ENCODE data around the gene TEPSIN. TPM values are rescaled to one million over a fixed set of nuclear protein-coding genes. Genes with fewer than 3 reads are reported as not detected.

TEPSIN gene
- polyA plus RNA-seq, 1 experiment, result 19.4 TPM

DNA sequence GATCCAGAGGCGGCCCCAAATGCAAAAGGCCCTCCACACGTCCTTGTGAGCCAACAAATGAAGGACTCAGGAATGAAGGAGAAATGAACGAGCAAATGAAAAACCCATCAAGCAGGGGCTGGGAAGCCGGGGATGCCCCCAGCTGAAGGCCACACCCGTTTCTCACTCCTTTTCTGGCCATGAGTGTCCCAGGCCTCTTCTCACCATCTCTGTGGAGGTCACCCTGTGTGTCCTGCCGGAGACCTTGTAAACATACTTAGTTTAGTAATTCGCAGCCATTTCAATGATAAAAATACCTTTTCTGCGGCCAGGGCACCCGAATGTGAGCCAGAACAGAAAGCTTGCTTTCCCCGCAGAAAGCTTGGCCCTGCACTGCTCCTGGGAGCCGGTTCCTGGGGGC is 51.7 kb downstream of the TEPSIN start:
- TF ChIP-seq, protein P1, sequence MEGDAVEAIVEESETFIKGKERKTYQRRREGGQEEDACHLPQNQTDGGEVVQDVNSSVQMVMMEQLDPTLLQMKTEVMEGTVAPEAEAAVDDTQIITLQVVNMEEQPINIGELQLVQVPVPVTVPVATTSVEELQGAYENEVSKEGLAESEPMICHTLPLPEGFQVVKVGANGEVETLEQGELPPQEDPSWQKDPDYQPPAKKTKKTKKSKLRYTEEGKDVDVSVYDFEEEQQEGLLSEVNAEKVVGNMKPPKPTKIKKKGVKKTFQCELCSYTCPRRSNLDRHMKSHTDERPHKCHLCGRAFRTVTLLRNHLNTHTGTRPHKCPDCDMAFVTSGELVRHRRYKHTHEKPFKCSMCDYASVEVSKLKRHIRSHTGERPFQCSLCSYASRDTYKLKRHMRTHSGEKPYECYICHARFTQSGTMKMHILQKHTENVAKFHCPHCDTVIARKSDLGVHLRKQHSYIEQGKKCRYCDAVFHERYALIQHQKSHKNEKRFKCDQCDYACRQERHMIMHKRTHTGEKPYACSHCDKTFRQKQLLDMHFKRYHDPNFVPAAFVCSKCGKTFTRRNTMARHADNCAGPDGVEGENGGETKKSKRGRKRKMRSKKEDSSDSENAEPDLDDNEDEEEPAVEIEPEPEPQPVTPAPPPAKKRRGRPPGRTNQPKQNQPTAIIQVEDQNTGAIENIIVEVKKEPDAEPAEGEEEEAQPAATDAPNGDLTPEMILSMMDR (IDR thresholded peaks at IDR 0.05; ENCODE audit: insufficient read depth, low read depth, low read length), result no peak
- no peak for DNase-seq (ENCODE audit: low read depth)
- Histone ChIP-seq H3K36me3 (ENCODE audit: control insufficient read depth, insufficient read depth, low read length) (peaks cover 4% of the 10 kb centered on the region), H3K4me3 (ENCODE audit: low read depth, low read length) (no peak overlapping the region), H3K27me3 (ENCODE audit: control insufficient read depth, insufficient read depth, low read length) (peaks cover 1% of the 10 kb centered on the region; the same call in 1 of the 2 replicates)
- ChIA-PET CTCF (interaction anchor here (1.6 kb wide), 1 partner anchor 45 kb away, joined by 7 read pairs; no protein-coding TSS in a partner anchor), POLR2A (no interaction called here)

- Histone ChIP-seq H3K36me3 (ENCODE audit: control insufficient read depth, insufficient read depth, low read length) (peaks cover 3% of the 10 kb centered on the region; the same call in 1 of the 2 replicates), H3K27me3 (ENCODE audit: control insufficient read depth, insufficient read depth, low read length) (peaks cover 1% of the 10 kb centered on the region; the same call in 1 of the 2 replicates), H3K4me3 (ENCODE audit: low read depth, low read length) (no peak overlapping the region)
- TF ChIP-seq, protein P1 (IDR thresholded peaks at IDR 0.05; ENCODE audit: insufficient read depth, low read depth, low read length), result no peak
- CTCF ChIA-PET, result interaction anchor here (2.0 kb wide), 1 partner anchor 43 kb away, joined by 6 read pairs; no protein-coding TSS in a partner anchor
- DNase-seq (ENCODE audit: low read depth), result no peak
- POLR2A ChIA-PET, result no interaction called here
Observed at GRCh38 chr17:81186203-81186602, 52.7 kb downstream of the TEPSIN start.

GRCh38 chr17:81184555-81184954 is 54.3 kb downstream of the TEPSIN start:
- H3K4me3 ChIP-seq (ENCODE audit: low read depth, low read length), result no peak overlapping the region
- ChIA-PET CTCF (interaction anchor here (1.0 to 2.0 kb wide), 2 partner anchors 21 to 42 kb away, joined by 3 to 6 read pairs; no protein-coding TSS in a partner anchor), POLR2A (no interaction called here)
- H3K27me3 ChIP-seq (ENCODE audit: control insufficient read depth, insufficient read depth, low read length), result peaks cover 1% of the 10 kb centered on the region; the same call in 1 of the 2 replicates
- peaks cover 2% of the 10 kb centered on the region; the same call in 1 of the 2 replicates for H3K36me3 ChIP-seq (ENCODE audit: control insufficient read depth, insufficient read depth, low read length)
- TF ChIP-seq, protein P1 (IDR thresholded peaks at IDR 0.05; ENCODE audit: insufficient read depth, low read depth, low read length), result no peak
- DNase-seq (ENCODE audit: low read depth), result no peak

- no peaks in the 10 kb centered on the region for H3K36me3 ChIP-seq (ENCODE audit: control insufficient read depth, insufficient read depth, low read length)
- no peak overlapping the region for H3K4me3 ChIP-seq (ENCODE audit: low read depth, low read length)
- DNase-seq (ENCODE audit: low read depth), result no peak
- TF ChIP-seq, protein P1 (IDR thresholded peaks at IDR 0.05; ENCODE audit: insufficient read depth, low read depth, low read length), result no peak
- CTCF ChIA-PET, result no interaction called here
- peaks cover 1% of the 10 kb centered on the region; the same call in 1 of the 2 replicates for H3K27me3 ChIP-seq (ENCODE audit: control insufficient read depth, insufficient read depth, low read length)
- POLR2A ChIA-PET, result no interaction called here
Observed at GRCh38 chr17:81183807-81184206, 55.0 kb downstream of the TEPSIN start.

DNA sequence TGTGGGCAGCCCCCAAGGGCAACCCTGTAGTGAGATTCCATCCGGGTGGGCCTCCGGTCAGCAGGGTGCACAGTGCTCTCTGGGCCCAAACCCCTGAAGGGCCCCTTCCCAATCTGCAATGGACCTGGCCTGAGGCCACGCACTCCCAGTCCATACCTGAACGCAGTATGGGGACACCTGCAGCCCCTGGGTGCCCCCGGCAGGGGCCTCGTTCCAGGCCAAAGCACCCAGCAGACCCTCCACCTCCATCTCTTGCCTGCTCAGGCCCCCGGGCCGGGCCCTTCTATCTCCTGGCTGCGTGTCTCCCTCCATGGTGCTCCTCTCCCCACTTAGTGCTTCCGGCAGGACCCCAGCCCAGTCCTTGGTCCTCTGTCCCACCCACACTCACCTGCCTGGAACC is 55.5 kb downstream of the TEPSIN start:
- no peak for DNase-seq (ENCODE audit: low read depth)
- Histone ChIP-seq H3K36me3 (ENCODE audit: control insufficient read depth, insufficient read depth, low read length) (no peaks in the 10 kb centered on the region), H3K27me3 (ENCODE audit: control insufficient read depth, insufficient read depth, low read length) (peaks cover 1% of the 10 kb centered on the region; the same call in 1 of the 2 replicates), H3K4me3 (ENCODE audit: low read depth, low read length) (no peak overlapping the region)
- ChIA-PET CTCF (no interaction called here), POLR2A (no interaction called here)
- TF ChIP-seq, protein P1 (IDR thresholded peaks at IDR 0.05; ENCODE audit: insufficient read depth, low read depth, low read length), result no peak
